ENCODE results near the gene XXYLT1.
"Not testable (repeated sequence)": the region's sequence is repeated elsewhere in the genome, so short reads cannot be mapped to it uniquely, and the experiment has no call there.

The XXYLT1 gene

DNA sequence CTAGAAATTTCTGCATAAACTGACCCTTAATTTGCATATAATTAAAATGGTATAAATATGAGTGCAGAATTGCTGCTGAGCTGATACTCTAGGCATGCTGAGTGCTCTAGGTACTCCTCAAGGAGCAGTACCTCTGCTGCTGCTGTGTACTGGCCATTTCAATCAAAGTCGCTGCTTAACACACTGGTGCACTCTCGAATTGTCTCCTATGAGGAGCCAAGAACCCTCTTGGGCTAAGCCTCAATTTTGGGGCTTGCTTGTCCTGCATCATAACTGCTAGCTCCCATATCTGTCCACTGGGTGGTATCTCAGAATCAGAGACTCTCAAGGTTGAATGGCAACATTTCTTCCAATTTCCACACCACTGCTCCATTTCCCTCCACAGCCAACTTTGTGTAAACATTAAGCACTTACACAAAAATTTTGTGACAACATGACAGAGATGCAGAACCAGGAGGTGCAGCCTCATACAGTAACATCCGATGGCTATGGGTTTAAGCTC, 82.5 kb downstream of the XXYLT1 start:
- no peak for DNase-seq (ENCODE audit: low read depth in 2 of 2)
- TF ChIP-seq, protein P1, sequence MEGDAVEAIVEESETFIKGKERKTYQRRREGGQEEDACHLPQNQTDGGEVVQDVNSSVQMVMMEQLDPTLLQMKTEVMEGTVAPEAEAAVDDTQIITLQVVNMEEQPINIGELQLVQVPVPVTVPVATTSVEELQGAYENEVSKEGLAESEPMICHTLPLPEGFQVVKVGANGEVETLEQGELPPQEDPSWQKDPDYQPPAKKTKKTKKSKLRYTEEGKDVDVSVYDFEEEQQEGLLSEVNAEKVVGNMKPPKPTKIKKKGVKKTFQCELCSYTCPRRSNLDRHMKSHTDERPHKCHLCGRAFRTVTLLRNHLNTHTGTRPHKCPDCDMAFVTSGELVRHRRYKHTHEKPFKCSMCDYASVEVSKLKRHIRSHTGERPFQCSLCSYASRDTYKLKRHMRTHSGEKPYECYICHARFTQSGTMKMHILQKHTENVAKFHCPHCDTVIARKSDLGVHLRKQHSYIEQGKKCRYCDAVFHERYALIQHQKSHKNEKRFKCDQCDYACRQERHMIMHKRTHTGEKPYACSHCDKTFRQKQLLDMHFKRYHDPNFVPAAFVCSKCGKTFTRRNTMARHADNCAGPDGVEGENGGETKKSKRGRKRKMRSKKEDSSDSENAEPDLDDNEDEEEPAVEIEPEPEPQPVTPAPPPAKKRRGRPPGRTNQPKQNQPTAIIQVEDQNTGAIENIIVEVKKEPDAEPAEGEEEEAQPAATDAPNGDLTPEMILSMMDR (IDR thresholded peaks at IDR 0.05; ENCODE audit: low read depth, low read length) = peak; percentile 6

DNA sequence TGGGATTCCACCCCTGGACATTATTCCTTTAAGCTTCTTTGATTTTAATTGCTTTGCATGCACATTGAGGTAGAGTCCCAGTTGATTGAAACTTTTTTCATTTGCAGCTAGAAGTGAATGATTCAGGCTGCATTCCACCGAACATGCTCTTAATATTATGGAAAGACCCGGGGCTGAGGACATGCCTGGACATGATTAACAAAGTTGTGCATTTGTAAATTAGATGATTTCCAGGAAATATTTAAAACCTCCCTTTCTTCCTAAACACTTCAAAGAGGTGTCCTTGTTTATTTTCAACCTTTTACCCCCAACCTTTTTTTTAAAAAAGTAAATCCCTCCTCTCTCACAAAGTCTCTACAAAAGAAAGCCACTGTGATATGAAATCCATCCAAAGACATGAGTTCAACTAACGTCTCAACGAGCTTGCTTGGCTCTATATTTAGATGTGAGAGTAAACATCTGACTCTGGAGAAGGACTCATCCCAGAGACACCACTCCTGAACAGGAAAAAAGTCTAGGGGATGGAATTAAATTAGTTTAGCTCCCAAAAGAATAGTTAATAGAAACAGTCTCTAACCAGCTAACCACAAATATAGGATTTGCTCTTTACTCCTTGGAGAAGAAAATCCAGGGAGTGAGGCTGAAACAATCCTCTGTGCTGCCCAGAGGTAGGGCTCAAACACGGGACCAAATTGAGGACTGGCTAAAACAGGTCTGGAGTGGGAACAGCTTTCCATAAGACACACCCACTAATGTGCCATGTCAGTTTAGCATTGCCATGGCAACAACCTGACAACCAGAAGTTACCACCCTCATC, 83.1 kb downstream of the XXYLT1 start:
- TF ChIP-seq, protein P1 (IDR thresholded peaks at IDR 0.05; ENCODE audit: low read depth, low read length) = no peak
- no peak overlapping the region for H3K4me3 ChIP-seq (replicated peaks in 1 of 2; ENCODE audit: low read depth in 2 of 2, low read length in 2 of 2)
- peak; percentile 50 to 69 for DNase-seq (ENCODE audit: low read depth in 2 of 2)

More for the DNA sequence above, 82.5 kb downstream of the XXYLT1 start:
- H3K4me3 ChIP-seq (replicated peaks in 1 of 2; ENCODE audit: low read depth in 2 of 2, low read length in 2 of 2) = no peak overlapping the region

DNA sequence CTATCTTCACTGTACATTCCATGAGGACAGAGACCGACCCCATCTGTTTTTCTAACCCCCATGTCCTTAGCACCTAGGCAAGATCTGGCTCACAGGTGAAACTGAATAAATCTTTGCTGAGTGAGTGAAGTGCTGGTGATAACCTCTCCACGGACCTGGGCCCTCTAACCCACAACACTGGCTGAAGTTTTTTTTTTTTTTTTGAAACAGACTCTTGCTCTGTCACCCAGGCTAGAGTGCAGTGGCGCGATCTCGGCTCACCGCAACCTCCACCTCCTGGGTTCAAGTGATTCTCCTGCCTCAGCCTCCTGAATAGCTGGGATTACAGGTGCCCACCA, 84.3 kb downstream of the XXYLT1 start:
- not testable (repeated sequence) for DNase-seq (ENCODE audit: low read depth in 2 of 2); H3K4me3 ChIP-seq (replicated peaks in 1 of 2; ENCODE audit: low read depth in 2 of 2, low read length in 2 of 2)

DNA sequence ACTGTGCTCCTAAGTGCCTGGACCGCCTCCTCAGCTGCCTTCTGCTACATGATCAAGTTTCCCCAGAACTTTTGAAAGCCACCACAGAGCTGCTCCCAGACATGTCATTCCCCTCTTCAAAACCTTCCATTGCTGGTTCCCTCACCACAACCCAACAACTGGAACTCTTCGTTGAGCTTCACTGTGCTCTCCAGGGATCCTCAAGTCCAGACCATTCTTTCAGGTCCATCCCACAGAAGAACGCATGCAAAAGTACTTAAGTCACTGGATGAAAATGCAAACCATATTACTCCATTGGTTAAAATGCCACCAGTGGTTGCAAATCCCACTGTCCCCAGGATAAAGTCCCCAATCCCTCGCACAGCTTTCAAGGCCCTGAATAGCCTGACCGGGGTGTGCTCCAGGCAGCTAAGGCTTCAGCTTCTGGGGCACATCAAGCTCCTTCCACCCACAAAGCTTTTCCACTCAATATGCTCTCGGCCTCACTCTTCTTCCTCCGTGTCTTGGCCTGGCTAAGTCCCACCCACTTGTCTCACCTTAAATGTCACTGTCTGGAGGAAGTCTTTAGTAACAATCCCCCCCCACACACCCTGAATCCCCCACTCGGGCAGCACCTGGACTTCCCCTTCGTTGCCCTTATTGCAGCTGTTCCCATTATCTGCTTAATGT, 84.8 kb downstream of the XXYLT1 start:
- DNase-seq (ENCODE audit: low read depth in 2 of 2) = no peak
- TF ChIP-seq, protein P1 (IDR thresholded peaks at IDR 0.05; ENCODE audit: low read depth, low read length) = no peak
- no peak overlapping the region for H3K4me3 ChIP-seq (replicated peaks in 1 of 2; ENCODE audit: low read depth in 2 of 2, low read length in 2 of 2)

DNA sequence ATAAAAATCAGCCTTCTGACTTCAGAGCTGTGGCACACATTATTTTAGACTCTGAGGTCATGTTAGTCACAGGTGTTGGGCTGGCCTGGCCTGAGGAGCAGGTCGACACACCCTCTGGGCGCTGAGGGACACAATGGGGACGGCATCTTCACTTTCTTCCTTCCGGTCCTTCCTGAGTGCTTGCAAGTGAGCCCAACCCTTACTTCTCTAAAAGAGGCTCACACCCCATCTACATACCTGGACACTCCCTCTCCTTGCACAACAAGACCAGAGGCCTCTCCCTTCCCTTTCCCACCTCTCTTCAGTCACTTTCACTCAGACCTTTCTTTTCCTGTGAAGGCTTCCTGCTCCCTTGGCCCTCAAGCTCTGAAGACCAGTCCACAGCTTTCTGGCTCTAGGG, 85.4 kb downstream of the XXYLT1 start:
- no peak overlapping the region for H3K4me3 ChIP-seq (replicated peaks in 1 of 2; ENCODE audit: low read depth in 2 of 2, low read length in 2 of 2)
- no peak for DNase-seq (ENCODE audit: low read depth in 2 of 2)
- TF ChIP-seq, protein P1 (IDR thresholded peaks at IDR 0.05; ENCODE audit: low read depth, low read length) = no peak

DNA sequence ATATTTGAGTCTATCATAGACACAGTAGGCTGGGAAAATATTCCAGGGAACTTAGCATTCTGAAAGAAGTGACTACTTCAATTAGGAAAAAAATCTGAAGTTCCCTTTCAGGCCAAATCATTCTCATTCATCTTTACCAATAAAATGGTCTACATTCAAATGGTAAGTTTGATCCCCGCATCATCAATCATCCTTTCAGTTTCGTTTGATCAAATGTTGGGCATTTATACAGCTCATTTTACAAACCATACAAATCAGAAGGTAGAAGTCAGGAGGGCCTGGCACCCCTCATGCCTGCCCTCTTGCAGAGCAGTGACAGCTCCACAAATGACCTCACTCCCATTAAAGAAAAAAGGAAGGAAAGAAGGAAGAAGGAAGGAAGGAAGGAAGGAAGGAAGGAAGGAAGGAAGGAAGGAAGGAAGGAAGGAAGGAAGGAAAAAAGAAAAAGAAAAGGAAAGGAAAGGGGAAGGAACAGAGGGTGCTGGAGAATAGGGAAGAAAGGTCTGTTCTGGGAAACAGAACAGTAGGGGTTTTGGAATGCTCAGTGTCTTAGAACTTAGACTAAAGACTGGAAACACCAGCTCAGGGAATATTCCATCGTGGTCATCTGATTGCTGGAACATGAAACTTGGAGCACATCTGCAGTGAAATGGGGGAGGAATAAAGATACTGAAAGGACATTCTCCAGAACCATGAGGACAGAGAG, 86.1 kb downstream of the XXYLT1 start:
- TF ChIP-seq, protein P1 (IDR thresholded peaks at IDR 0.05; ENCODE audit: low read depth, low read length) = no peak
- no peak for DNase-seq (ENCODE audit: low read depth in 2 of 2)
- H3K4me3 ChIP-seq (replicated peaks in 1 of 2; ENCODE audit: low read depth in 2 of 2, low read length in 2 of 2) = no peak overlapping the region

Measured in cardiac fibroblast (primary cell).